HepG2 (cell line): ENCODE data around the gene GNAZ. TPM values are rescaled to one million over a fixed set of nuclear protein-coding genes. Genes with fewer than 3 reads are reported as not detected.

Experiments used
- ARNTL ChIP-seq: sonication (generic); formaldehyde crosslinking; IDR thresholded peaks from 2 replicates; pipeline ENCODE4 v1.4.0; 2020; ENCODE audit warnings: mild to moderate bottlenecking, missing genetic modification reagents
- GABPB1 ChIP-seq: IDR thresholded peaks from 2 replicates; pipeline ENCODE4 v1.6.1; 2016; ENCODE audit warnings: mild to moderate bottlenecking, missing genetic modification reagents, moderate library complexity, missing compliant biosample characterization
- NONO ChIP-seq, 2 experiments: fragments of 450-650 bp in 1 of 2; sonication (generic) in 1 of 2; formaldehyde crosslinking in 1 of 2; IDR thresholded peaks in 1 of 2; conservative IDR thresholded peaks in 1 of 2; 2 replicates each; pipeline versions ENCODE4 v1.6.1 to v1.8.0; 2017 to 2022; ENCODE audit warnings: mild to moderate bottlenecking in 1 of 2, missing genetic modification reagents in 1 of 2, moderate library complexity in 1 of 2
- NR2C2 ChIP-seq: sonication (generic); formaldehyde crosslinking; IDR thresholded peaks from 2 replicates; pipeline ENCODE4 v1.4.0; 2020; ENCODE audit warnings: missing genetic modification reagents, mild to moderate bottlenecking, moderate library complexity, borderline replicate concordance
- NRL ChIP-seq: sonication (generic); formaldehyde crosslinking; IDR thresholded peaks from 2 replicates; pipeline ENCODE4 v1.5.0; 2020; ENCODE audit warnings: missing genetic modification reagents, mild to moderate bottlenecking, moderate library complexity, borderline replicate concordance
- PHF5A ChIP-seq: IDR thresholded peaks from one replicate; pipeline ENCODE4 v1.6.1; 2018; ENCODE audit warnings: low read depth, missing genetic modification reagents; ENCODE audit not compliant: unreplicated experiment
- POLR2A ChIP-seq, 2 experiments: IDR thresholded peaks; 2 replicates each; pipeline ENCODE4 v1.6.1; 2011; ENCODE audit warnings: low read depth in 2 of 2, low read length in 2 of 2, mild to moderate bottlenecking in 1 of 2, moderate library complexity in 1 of 2; ENCODE audit not compliant: insufficient read depth in 1 of 2
- RCOR2 ChIP-seq: IDR thresholded peaks from 2 replicates; pipeline ENCODE4 v1.6.1; 2016; ENCODE audit warnings: missing biosample characterization, missing genetic modification reagents
- RELA ChIP-seq: sonication (generic); formaldehyde crosslinking; IDR thresholded peaks from 2 replicates; pipeline ENCODE4 v1.4.0; 2020; ENCODE audit warnings: missing genetic modification reagents
- ZC3H13 ChIP-seq: sonication (generic); formaldehyde crosslinking; IDR thresholded peaks from 2 replicates; pipeline ENCODE4 v1.8.1; 2023; ENCODE audit warnings: mild to moderate bottlenecking, missing genetic modification reagents, moderate library complexity
- ZMYM2 ChIP-seq: sonication (generic); formaldehyde crosslinking; IDR thresholded peaks from 2 replicates; pipeline ENCODE4 v1.8.0; 2022; ENCODE audit warnings: mild to moderate bottlenecking, missing genetic modification reagents
- ZNF34 ChIP-seq: sonication (generic); formaldehyde crosslinking; IDR thresholded peaks from 2 replicates; pipeline ENCODE4 v1.4.0; 2020; ENCODE audit warnings: mild to moderate bottlenecking, missing genetic modification reagents, borderline replicate concordance
- ZNF441 ChIP-seq: sonication (generic); formaldehyde crosslinking; IDR thresholded peaks from 2 replicates; pipeline ENCODE4 v1.7.0; 2021; ENCODE audit warnings: missing genetic modification reagents, borderline replicate concordance
- polyA plus RNA-seq, 8 experiments: library from polyadenylated mRNA; depleted of rRNA in 3 of 8; stranded (reverse) in 7 of 8; unstranded in 1 of 8; fragments of >200 nt; fragmentation: Illumina TruSeq in 4 of 8; extraction: Trizol in 4 of 8; gene quantifications; 2 replicates each; pipeline versions ENCODE4 v1.2.1 to v1.2.3, GENCODE V29; 2011 to 2016; ENCODE audit warnings: low read depth in 4 of 8, missing spikeins in 1 of 8, mixed read lengths in 1 of 8; ENCODE audit not compliant: insufficient read depth in 1 of 8
- total RNA-seq, 5 experiments: library from RNA; depleted of rRNA; stranded (reverse); fragments of >200 nt; fragmentation: Illumina TruSeq; extraction: Trizol; gene quantifications; 2 replicates each; pipeline ENCODE4 v1.2.3, GENCODE V29; 2016; ENCODE audit warnings: low read depth in 1 of 5
- TF ChIP-seq, protein P1 (sequence below): IDR thresholded peaks from 2 replicates; pipeline ENCODE4 v1.6.1; 2016; ENCODE audit warnings: low read depth, missing genetic modification reagents, missing compliant biosample characterization
- TF ChIP-seq, protein P2 (sequence below): sonication (generic); formaldehyde crosslinking; conservative IDR thresholded peaks from 2 replicates; pipeline ENCODE4 v1.4.0; 2020; ENCODE audit warnings: mild to moderate bottlenecking, missing genetic modification reagents, moderate library complexity
- TF ChIP-seq, protein P3 (sequence below): IDR thresholded peaks from 2 replicates; pipeline ENCODE4 v1.6.1; 2016; ENCODE audit warnings: missing genetic modification reagents, missing compliant biosample characterization

The GNAZ gene
- total and polyA plus RNA-seq, 2 of the 13 experiments (the other 11 are each of a cell fraction or from before 2014, with no cell fraction given): 11.4 to 22.3 TPM

DNA sequence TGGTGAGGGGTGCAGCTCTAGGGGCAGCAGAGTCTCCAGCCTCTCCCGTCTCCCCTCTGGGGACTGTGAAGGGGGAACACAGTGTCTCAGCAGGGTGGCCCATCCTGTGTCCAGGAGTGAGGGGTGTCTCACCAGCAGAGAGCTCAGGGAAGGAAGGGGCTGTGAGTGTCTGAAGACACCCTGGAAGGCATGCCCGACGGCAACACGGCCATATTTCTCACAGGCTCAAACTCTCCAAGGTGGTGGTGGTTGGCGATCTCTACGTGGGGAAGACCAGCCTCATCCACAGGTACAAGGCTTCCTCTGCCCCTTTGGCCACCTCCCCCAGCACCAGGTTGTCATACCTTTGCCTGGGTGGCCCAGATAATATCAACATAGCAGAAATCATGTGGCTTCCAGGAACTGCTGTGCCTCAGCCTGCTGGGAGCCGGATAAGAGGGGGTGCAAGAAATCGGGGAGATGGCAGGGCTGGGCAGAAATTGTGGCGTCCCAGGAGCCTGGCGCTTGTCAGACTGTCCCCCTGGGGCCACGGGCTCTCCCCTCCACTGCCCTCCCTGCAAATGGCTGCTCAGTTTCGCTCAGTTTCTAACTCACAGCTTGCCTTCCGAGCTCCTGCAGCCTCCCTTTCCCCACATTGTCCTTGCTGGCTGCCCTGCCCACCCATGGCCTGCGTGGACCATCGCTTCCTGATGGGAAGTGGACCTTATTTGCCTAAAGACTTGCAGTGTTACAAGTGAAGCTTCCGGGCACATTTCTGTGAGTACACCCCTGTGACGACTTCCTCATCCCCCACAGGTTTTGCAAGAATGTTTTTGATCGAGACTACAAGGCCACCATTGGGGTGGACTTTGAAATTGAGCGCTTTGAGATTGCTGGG lies 82.2 kb downstream of the GNAZ start (continued):
- TF ChIP-seq ZNF34 (CRISPR knock-in tag): no peak
- TF ChIP-seq ZMYM2 (CRISPR knock-in tag): no peak
- TF ChIP-seq, protein P1, sequence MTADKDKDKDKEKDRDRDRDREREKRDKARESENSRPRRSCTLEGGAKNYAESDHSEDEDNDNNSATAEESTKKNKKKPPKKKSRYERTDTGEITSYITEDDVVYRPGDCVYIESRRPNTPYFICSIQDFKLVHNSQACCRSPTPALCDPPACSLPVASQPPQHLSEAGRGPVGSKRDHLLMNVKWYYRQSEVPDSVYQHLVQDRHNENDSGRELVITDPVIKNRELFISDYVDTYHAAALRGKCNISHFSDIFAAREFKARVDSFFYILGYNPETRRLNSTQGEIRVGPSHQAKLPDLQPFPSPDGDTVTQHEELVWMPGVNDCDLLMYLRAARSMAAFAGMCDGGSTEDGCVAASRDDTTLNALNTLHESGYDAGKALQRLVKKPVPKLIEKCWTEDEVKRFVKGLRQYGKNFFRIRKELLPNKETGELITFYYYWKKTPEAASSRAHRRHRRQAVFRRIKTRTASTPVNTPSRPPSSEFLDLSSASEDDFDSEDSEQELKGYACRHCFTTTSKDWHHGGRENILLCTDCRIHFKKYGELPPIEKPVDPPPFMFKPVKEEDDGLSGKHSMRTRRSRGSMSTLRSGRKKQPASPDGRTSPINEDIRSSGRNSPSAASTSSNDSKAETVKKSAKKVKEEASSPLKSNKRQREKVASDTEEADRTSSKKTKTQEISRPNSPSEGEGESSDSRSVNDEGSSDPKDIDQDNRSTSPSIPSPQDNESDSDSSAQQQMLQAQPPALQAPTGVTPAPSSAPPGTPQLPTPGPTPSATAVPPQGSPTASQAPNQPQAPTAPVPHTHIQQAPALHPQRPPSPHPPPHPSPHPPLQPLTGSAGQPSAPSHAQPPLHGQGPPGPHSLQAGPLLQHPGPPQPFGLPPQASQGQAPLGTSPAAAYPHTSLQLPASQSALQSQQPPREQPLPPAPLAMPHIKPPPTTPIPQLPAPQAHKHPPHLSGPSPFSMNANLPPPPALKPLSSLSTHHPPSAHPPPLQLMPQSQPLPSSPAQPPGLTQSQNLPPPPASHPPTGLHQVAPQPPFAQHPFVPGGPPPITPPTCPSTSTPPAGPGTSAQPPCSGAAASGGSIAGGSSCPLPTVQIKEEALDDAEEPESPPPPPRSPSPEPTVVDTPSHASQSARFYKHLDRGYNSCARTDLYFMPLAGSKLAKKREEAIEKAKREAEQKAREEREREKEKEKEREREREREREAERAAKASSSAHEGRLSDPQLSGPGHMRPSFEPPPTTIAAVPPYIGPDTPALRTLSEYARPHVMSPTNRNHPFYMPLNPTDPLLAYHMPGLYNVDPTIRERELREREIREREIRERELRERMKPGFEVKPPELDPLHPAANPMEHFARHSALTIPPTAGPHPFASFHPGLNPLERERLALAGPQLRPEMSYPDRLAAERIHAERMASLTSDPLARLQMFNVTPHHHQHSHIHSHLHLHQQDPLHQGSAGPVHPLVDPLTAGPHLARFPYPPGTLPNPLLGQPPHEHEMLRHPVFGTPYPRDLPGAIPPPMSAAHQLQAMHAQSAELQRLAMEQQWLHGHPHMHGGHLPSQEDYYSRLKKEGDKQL: no peak
- TF ChIP-seq, protein P2, sequence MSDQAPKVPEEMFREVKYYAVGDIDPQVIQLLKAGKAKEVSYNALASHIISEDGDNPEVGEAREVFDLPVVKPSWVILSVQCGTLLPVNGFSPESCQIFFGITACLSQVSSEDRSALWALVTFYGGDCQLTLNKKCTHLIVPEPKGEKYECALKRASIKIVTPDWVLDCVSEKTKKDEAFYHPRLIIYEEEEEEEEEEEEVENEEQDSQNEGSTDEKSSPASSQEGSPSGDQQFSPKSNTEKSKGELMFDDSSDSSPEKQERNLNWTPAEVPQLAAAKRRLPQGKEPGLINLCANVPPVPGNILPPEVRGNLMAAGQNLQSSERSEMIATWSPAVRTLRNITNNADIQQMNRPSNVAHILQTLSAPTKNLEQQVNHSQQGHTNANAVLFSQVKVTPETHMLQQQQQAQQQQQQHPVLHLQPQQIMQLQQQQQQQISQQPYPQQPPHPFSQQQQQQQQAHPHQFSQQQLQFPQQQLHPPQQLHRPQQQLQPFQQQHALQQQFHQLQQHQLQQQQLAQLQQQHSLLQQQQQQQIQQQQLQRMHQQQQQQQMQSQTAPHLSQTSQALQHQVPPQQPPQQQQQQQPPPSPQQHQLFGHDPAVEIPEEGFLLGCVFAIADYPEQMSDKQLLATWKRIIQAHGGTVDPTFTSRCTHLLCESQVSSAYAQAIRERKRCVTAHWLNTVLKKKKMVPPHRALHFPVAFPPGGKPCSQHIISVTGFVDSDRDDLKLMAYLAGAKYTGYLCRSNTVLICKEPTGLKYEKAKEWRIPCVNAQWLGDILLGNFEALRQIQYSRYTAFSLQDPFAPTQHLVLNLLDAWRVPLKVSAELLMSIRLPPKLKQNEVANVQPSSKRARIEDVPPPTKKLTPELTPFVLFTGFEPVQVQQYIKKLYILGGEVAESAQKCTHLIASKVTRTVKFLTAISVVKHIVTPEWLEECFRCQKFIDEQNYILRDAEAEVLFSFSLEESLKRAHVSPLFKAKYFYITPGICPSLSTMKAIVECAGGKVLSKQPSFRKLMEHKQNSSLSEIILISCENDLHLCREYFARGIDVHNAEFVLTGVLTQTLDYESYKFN: peak; percentile 80
- peak; percentile 24 to 36; a peak in 1 of 4 replicates for TF ChIP-seq POLR2A (IDR thresholded peaks at IDR 0.05; ENCODE audit: insufficient read depth in 1 of 2, low read depth in 2 of 2, low read length in 2 of 2)
- TF ChIP-seq PHF5A (CRISPR knock-in tag): no peak
- no peak for TF ChIP-seq ARNTL
- 0 out of 2 replicates have a peak, but pooled peaks have one; percentile 43 for TF ChIP-seq ZC3H13 (CRISPR knock-in tag)
- no peak for TF ChIP-seq NR2C2
- no peak for TF ChIP-seq NONO (IDR thresholded peaks at IDR 0.05)
- TF ChIP-seq NONO (CRISPR knock-in tag; conservative IDR thresholded peaks at IDR 0.05): 0 out of 2 replicates have a peak, but pooled peaks have one; percentile 42
- TF ChIP-seq, protein P3, sequence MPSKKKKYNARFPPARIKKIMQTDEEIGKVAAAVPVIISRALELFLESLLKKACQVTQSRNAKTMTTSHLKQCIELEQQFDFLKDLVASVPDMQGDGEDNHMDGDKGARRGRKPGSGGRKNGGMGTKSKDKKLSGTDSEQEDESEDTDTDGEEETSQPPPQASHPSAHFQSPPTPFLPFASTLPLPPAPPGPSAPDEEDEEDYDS (CRISPR knock-in tag): no peak
- no peak for TF ChIP-seq NRL
- no peak for TF ChIP-seq ZNF441
- TF ChIP-seq GABPB1 (CRISPR knock-in tag): peak; percentile 81
- TF ChIP-seq RCOR2: 0 out of 2 replicates have a peak, but pooled peaks have one; percentile 29
- TF ChIP-seq RELA: no peak
